Liver (tissue), 9 donors: ENCODE results near the gene ABTB2. TPM values are rescaled to one million over a fixed set of nuclear protein-coding genes. Genes with fewer than 3 reads are reported as not detected.

Experiments
- DNase-seq: peaks from one replicate; pipeline ENCODE4 v3.0.0-alpha.2; 2017; ENCODE audit warnings: low spot score
- H3K27ac ChIP-seq, 2 donors: one replicate each; pipeline ENCODE4 v1.7.0; 2013; ENCODE audit warnings: inconsistent platforms in 2 of 2, low read length in 2 of 2, control low read depth in 1 of 2, low read depth in 1 of 2, mild to moderate bottlenecking in 1 of 2
- H3K27me3 ChIP-seq, 4 donors: one replicate each; pipeline versions ENCODE4 v1.6.1 to v1.7.0; 2013; ENCODE audit warnings: low read length in 3 of 4, inconsistent platforms in 1 of 4, mild to moderate bottlenecking in 1 of 4, moderate library complexity in 1 of 4; ENCODE audit not compliant: control insufficient read depth in 4 of 4, insufficient read depth in 4 of 4
- H3K36me3 ChIP-seq, 4 donors: one replicate each; pipeline versions ENCODE4 v1.6.1 to v1.7.0; 2013; ENCODE audit warnings: low read length in 3 of 4, mild to moderate bottlenecking in 3 of 4, low read depth in 1 of 4, moderate library complexity in 1 of 4; ENCODE audit not compliant: control insufficient read depth in 4 of 4, insufficient read depth in 3 of 4
- H3K4me1 ChIP-seq, 4 donors: one replicate each; pipeline versions ENCODE4 v1.6.1 to v1.7.0; 2013; ENCODE audit warnings: low read length in 3 of 4, mild to moderate bottlenecking in 3 of 4, moderate library complexity in 1 of 4; ENCODE audit not compliant: control insufficient read depth in 4 of 4, insufficient read depth in 4 of 4
- H3K4me3 ChIP-seq, 3 donors: one replicate each; pipeline versions ENCODE4 v1.6.1 to v1.7.0; 2013; ENCODE audit warnings: low read length in 3 of 3, control low read depth in 1 of 3, low read depth in 1 of 3, mild to moderate bottlenecking in 1 of 3
- H3K9ac ChIP-seq, 2 donors: one replicate each; pipeline ENCODE4 v1.7.0; 2013; ENCODE audit warnings: low read length in 2 of 2, mild to moderate bottlenecking in 2 of 2, moderate library complexity in 2 of 2, control low read depth in 1 of 2, low read depth in 1 of 2
- H3K9me3 ChIP-seq, 4 donors: one replicate each; pipeline versions ENCODE4 v1.6.1 to v1.7.0; 2013; ENCODE audit warnings: low read length in 3 of 4; ENCODE audit not compliant: control insufficient read depth in 4 of 4
- EGR1 ChIP-seq, 2 donors: IDR thresholded peaks; 2 replicates each; pipeline ENCODE4 v1.6.1; 2016 to 2018; ENCODE audit warnings: antibody characterized with exemption in 2 of 2, low read depth in 2 of 2
- FOXA1 ChIP-seq: IDR thresholded peaks from 2 replicates; pipeline ENCODE4 v1.6.1; 2016; ENCODE audit warnings: antibody characterized with exemption
- FOXA2 ChIP-seq: IDR thresholded peaks from 2 replicates; pipeline ENCODE4 v1.6.1; 2016; ENCODE audit warnings: antibody characterized with exemption
- GABPA ChIP-seq, 2 donors: IDR thresholded peaks in 1 of 2; conservative IDR thresholded peaks in 1 of 2; 2 replicates each; pipeline ENCODE4 v1.6.1; 2016; ENCODE audit warnings: antibody characterized with exemption in 2 of 2, mild to moderate bottlenecking in 1 of 2, moderate library complexity in 1 of 2
- HNF4A ChIP-seq, 2 donors: conservative IDR thresholded peaks; 2 replicates each; pipeline ENCODE4 v1.6.1; 2016; ENCODE audit warnings: antibody characterized with exemption in 2 of 2, mild to moderate bottlenecking in 2 of 2
- HNF4G ChIP-seq: IDR thresholded peaks from 2 replicates; pipeline ENCODE4 v1.6.1; 2016; ENCODE audit warnings: antibody characterized with exemption
- JUND ChIP-seq, 2 donors: IDR thresholded peaks; 2 replicates each; pipeline ENCODE4 v1.6.1; 2016; ENCODE audit warnings: antibody characterized with exemption in 2 of 2
- NR2F2 ChIP-seq: IDR thresholded peaks from 2 replicates; pipeline ENCODE4 v1.6.1; 2016; ENCODE audit warnings: antibody characterized with exemption
- RAD21 ChIP-seq, 2 donors: IDR thresholded peaks; 2 replicates each; pipeline ENCODE4 v1.6.1; 2016; ENCODE audit warnings: antibody characterized with exemption in 2 of 2, mild to moderate bottlenecking in 2 of 2
- RXRA ChIP-seq, 2 donors: IDR thresholded peaks; 2 replicates each; pipeline ENCODE4 v1.6.1; 2017 to 2018; ENCODE audit warnings: antibody characterized with exemption in 2 of 2, mild to moderate bottlenecking in 1 of 2
- SP1 ChIP-seq: IDR thresholded peaks from 2 replicates; pipeline ENCODE4 v1.6.1; 2018; ENCODE audit warnings: antibody characterized with exemption, mild to moderate bottlenecking
- TAF1 ChIP-seq: conservative IDR thresholded peaks from 2 replicates; pipeline ENCODE4 v1.6.1; 2016; ENCODE audit warnings: antibody characterized with exemption, mild to moderate bottlenecking
- YY1 ChIP-seq: IDR thresholded peaks from 2 replicates; pipeline ENCODE4 v1.6.1; 2016; ENCODE audit warnings: antibody characterized with exemption, mild to moderate bottlenecking
- WGBS: extraction: QIAGEN DNeasy Blood & Tissue Kit; methylation state at CpG from one replicate; pipeline ENCODE4 v1.1.7; 2013; 5-methylcytosine and 5-hydroxymethylcytosine counted together
- polyA plus RNA-seq, 2 donors: library from polyadenylated mRNA; stranded (reverse) in 1 of 2; unstranded in 1 of 2; fragments of 200-250 nt in 1 of 2; fragments of >200 nt in 1 of 2; fragmentation: Nextera tagmentation in 1 of 2; extraction: Ambion mirVana in 1 of 2; gene quantifications; one replicate each; pipeline versions ENCODE4 v1.2.1 to v1.2.3, GENCODE V29; 2013 to 2015
- total RNA-seq, 2 donors: library from RNA; depleted of rRNA; stranded (reverse); fragments of >200 nt; gene quantifications; one replicate each; pipeline ENCODE4 v1.2.3, GENCODE V29; 2014
- TF ChIP-seq, protein P1 (sequence below): fragments of 150-350 bp; IDR thresholded peaks from 2 replicates; pipeline ENCODE4 v1.5.1; 2017; ENCODE audit warnings: improper control_type of control experiment, low read depth, low read length; ENCODE audit not compliant: missing input control
- TF ChIP-seq, protein P2 (sequence below): IDR thresholded peaks from 2 replicates; pipeline ENCODE4 v1.6.1; 2016; ENCODE audit warnings: antibody characterized with exemption
- TF ChIP-seq, protein P3 (sequence below): IDR thresholded peaks from 2 replicates; pipeline ENCODE4 v1.6.1; 2016; ENCODE audit warnings: antibody characterized with exemption
- TF ChIP-seq, protein P4 (sequence below): IDR thresholded peaks from 2 replicates; pipeline ENCODE4 v1.6.1; 2016; ENCODE audit warnings: antibody characterized with exemption, mild to moderate bottlenecking
- TF ChIP-seq, protein P5 (sequence below): IDR thresholded peaks from 2 replicates; pipeline ENCODE4 v1.6.1; 2016; ENCODE audit warnings: antibody characterized with exemption
- donor health status: healthy.
- donor health status: healthy.
- donor health status: healthy.
- donor health status: healthy.
- donor health status: healthy.

ABTB2 gene
- total and polyA plus RNA-seq, 4 donors = 2.4 to 8.9 (median 6.1) TPM

DNA sequence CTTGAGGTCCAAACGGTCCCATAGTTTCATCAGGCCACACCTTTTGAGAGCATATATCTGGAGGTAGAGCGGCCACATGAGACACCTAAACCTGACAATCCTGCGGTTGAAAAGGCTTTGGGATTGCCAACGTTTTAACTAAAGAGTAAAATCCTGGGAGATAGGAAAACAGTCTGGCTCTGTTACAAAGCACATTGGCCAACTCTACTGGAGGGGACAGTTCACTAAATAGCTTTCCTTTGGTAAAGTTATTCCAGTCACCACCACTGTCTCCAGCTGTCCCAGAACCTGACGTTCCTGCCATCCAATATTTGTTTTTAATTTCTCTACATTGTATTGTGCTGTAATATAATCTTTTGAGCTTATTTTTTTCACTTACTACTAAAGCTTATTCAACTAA is 22.0 kb downstream of the ABTB2 start:
- no peaks in the 10 kb centered on the region for H3K9me3 ChIP-seq
- no peak for DNase-seq
- no peak overlapping the region for H3K27ac ChIP-seq
- H3K9ac ChIP-seq = no peak overlapping the region
- peaks cover 7 to 41% (median 28%) of the 10 kb centered on the region in 4 donors for H3K4me1 ChIP-seq
- H3K27me3 ChIP-seq = no peaks in the 10 kb centered on the region
- H3K36me3 ChIP-seq = no peaks in the 10 kb centered on the region
- 49% methylated on average over 5 of the region's 5 CpGs for WGBS
- H3K4me3 ChIP-seq = no peak overlapping the region
- TF ChIP-seq GABPA (IDR thresholded peaks at IDR 0.05 in 1 of 2, conservative IDR thresholded peaks at IDR 0.05 in 1 of 2) (no peak), HNF4A (conservative IDR thresholded peaks at IDR 0.05) (peak in 1 of 2 donors; percentile 21)

DNA sequence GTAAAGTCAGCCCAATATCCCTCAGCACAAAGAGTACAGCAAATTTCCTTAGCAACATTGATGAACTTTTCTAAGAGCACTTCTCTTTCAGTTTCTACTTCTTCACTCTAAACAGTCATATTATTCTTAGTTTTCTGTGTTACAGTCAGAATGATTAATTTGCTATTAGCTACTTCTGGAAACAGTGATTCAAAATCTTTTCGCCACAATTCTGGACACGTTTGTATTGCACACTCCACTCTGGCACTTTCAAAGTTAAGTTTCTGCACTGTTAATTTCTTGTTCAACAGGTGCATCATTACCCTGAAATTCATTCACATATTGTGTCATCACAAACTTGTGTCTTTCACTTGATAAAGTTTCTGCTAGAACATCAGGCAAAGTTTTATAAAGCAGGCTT is 22.5 kb downstream of the ABTB2 start:
- TF ChIP-seq HNF4A (conservative IDR thresholded peaks at IDR 0.05) (no peak), JUND (IDR thresholded peaks at IDR 0.05) (no peak), RAD21 (IDR thresholded peaks at IDR 0.05) (no peak), TAF1 (no peak), FOXA2 (no peak), FOXA1 (no peak), YY1 (no peak), NR2F2 (no peak), EGR1 (IDR thresholded peaks at IDR 0.05; ENCODE audit: low read depth in 2 of 2) (no peak), RXRA (IDR thresholded peaks at IDR 0.05) (no peak)
- TF ChIP-seq, protein P1, sequence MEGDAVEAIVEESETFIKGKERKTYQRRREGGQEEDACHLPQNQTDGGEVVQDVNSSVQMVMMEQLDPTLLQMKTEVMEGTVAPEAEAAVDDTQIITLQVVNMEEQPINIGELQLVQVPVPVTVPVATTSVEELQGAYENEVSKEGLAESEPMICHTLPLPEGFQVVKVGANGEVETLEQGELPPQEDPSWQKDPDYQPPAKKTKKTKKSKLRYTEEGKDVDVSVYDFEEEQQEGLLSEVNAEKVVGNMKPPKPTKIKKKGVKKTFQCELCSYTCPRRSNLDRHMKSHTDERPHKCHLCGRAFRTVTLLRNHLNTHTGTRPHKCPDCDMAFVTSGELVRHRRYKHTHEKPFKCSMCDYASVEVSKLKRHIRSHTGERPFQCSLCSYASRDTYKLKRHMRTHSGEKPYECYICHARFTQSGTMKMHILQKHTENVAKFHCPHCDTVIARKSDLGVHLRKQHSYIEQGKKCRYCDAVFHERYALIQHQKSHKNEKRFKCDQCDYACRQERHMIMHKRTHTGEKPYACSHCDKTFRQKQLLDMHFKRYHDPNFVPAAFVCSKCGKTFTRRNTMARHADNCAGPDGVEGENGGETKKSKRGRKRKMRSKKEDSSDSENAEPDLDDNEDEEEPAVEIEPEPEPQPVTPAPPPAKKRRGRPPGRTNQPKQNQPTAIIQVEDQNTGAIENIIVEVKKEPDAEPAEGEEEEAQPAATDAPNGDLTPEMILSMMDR = no peak
- TF ChIP-seq, protein P2, sequence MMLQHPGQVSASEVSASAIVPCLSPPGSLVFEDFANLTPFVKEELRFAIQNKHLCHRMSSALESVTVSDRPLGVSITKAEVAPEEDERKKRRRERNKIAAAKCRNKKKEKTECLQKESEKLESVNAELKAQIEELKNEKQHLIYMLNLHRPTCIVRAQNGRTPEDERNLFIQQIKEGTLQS = no peak
- TF ChIP-seq, protein P3, sequence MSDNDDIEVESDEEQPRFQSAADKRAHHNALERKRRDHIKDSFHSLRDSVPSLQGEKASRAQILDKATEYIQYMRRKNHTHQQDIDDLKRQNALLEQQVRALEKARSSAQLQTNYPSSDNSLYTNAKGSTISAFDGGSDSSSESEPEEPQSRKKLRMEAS = no peak
- peaks cover 5 to 41% (median 24%) of the 10 kb centered on the region in 4 donors for H3K4me1 ChIP-seq
- no peak overlapping the region for H3K4me3 ChIP-seq
- no peaks in the 10 kb centered on the region for H3K9me3 ChIP-seq
- WGBS = 67% methylated on average over 2 of the region's 2 CpGs
- H3K27ac ChIP-seq = no peak overlapping the region
- no peaks in the 10 kb centered on the region for H3K36me3 ChIP-seq
- H3K27me3 ChIP-seq = no peaks in the 10 kb centered on the region
- DNase-seq = no peak
- H3K9ac ChIP-seq = no peak overlapping the region

DNA sequence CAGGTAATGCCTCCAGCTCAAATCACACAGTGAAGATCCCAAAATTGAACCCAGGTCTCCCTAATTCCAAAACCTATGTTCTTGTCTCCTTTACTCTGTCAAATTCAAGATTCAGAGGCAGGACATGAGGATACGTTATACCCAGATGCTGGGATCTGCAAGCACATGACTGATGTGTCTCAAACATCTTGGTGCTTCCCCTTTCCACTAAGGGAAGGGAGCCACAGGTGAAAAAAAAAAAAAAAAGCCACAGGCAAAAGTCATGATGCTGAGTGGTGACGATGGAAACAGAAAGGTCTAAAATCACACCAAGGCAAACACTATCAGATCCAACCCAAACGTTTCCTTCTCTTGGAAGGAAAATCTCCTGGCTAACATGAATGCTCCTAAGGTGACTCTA is 24.0 kb downstream of the ABTB2 start:
- WGBS = 58% methylated on average over 3 of the region's 3 CpGs
- H3K9ac ChIP-seq = no peak overlapping the region
- TF ChIP-seq TAF1 (no peak), GABPA (IDR thresholded peaks at IDR 0.05 in 1 of 2, conservative IDR thresholded peaks at IDR 0.05 in 1 of 2) (no peak), SP1 (no peak), FOXA1 (no peak), RAD21 (IDR thresholded peaks at IDR 0.05) (no peak), HNF4G (no peak), NR2F2 (no peak), EGR1 (IDR thresholded peaks at IDR 0.05; ENCODE audit: low read depth in 2 of 2) (no peak), FOXA2 (no peak), JUND (IDR thresholded peaks at IDR 0.05) (no peak)
- TF ChIP-seq, protein P1 = no peak
- TF ChIP-seq, protein P4, sequence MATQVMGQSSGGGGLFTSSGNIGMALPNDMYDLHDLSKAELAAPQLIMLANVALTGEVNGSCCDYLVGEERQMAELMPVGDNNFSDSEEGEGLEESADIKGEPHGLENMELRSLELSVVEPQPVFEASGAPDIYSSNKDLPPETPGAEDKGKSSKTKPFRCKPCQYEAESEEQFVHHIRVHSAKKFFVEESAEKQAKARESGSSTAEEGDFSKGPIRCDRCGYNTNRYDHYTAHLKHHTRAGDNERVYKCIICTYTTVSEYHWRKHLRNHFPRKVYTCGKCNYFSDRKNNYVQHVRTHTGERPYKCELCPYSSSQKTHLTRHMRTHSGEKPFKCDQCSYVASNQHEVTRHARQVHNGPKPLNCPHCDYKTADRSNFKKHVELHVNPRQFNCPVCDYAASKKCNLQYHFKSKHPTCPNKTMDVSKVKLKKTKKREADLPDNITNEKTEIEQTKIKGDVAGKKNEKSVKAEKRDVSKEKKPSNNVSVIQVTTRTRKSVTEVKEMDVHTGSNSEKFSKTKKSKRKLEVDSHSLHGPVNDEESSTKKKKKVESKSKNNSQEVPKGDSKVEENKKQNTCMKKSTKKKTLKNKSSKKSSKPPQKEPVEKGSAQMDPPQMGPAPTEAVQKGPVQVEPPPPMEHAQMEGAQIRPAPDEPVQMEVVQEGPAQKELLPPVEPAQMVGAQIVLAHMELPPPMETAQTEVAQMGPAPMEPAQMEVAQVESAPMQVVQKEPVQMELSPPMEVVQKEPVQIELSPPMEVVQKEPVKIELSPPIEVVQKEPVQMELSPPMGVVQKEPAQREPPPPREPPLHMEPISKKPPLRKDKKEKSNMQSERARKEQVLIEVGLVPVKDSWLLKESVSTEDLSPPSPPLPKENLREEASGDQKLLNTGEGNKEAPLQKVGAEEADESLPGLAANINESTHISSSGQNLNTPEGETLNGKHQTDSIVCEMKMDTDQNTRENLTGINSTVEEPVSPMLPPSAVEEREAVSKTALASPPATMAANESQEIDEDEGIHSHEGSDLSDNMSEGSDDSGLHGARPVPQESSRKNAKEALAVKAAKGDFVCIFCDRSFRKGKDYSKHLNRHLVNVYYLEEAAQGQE = no peak
- TF ChIP-seq, protein P3 = no peak
- TF ChIP-seq, protein P5, sequence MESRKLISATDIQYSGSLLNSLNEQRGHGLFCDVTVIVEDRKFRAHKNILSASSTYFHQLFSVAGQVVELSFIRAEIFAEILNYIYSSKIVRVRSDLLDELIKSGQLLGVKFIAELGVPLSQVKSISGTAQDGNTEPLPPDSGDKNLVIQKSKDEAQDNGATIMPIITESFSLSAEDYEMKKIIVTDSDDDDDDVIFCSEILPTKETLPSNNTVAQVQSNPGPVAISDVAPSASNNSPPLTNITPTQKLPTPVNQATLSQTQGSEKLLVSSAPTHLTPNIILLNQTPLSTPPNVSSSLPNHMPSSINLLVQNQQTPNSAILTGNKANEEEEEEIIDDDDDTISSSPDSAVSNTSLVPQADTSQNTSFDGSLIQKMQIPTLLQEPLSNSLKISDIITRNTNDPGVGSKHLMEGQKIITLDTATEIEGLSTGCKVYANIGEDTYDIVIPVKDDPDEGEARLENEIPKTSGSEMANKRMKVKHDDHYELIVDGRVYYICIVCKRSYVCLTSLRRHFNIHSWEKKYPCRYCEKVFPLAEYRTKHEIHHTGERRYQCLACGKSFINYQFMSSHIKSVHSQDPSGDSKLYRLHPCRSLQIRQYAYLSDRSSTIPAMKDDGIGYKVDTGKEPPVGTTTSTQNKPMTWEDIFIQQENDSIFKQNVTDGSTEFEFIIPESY = no peak

More for the DNA sequence above, 24.0 kb downstream of the ABTB2 start:
- no peak for DNase-seq
- Histone ChIP-seq H3K4me1 (peaks cover 3 to 34% (median 9%) of the 10 kb centered on the region in 4 donors), H3K9me3 (no peaks in the 10 kb centered on the region), H3K4me3 (no peak overlapping the region), H3K27me3 (no peaks in the 10 kb centered on the region), H3K36me3 (no peaks in the 10 kb centered on the region), H3K27ac (no peak overlapping the region)
